HG03280 (cell line): ENCODE measurements around the gene CXorf49.
"Not testable (repeated sequence)": the region's sequence is repeated elsewhere in the genome, so short reads cannot be mapped to it uniquely, and the experiment has no call there.

Experiments used
- ATAC-seq: cut with Tn5 transposase; IDR thresholded peaks from one replicate; pipeline ENCODE4 v1.9.1; 2021; ENCODE audit warnings: mild to moderate bottlenecking, moderate library complexity; ENCODE audit not compliant: unreplicated experiment

The CXorf49 gene

DNA sequence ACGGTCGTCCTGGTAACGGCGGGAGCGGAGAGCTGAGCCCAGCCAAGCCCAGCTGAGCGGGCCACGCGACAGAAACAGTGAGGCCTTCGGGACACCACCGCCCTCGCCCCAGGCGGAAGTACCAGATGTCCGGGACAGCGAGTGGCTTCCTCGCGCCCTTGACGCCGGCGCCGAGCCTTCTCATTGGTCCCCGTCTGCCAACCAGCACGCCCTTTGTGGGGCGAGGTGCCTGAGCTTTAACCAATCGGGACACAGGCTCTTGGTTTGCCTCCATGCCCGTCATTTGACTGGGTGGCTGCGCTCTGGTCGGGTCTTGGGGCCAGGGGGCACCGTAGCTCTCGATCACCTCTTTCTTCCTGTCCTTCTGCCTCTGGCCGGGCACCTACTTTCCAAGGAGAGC lies at the start of gene CXorf49:
Gene CXorf49, minus strand, starts transcription at position 101 of the 400 bp plus-strand sequence. CDS start 134 bp downstream, outside the sequence.
- ATAC-seq: not testable (repeated sequence)

DNA sequence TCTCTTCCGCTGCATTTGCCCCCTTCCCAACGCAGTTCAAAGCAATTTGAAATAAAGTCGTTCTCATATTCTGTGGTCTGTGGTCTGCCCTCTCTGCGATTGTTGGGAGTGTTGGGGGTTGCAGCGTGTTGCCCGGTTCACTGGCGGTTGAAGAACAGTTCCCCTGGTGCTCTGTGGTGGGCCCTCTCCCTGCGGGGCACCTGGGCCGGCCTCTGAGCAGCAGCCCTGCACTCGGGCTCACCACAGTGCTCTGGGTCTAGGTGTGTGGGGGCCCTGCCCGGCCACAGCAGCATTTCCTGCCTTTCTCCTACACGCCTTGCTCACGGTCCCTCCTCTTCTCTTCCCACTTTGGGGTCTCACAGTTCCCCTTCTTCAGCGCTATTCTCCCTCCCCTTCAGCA lies 49.0 kb upstream of the CXorf49 start:
- not testable (repeated sequence) for ATAC-seq

DNA sequence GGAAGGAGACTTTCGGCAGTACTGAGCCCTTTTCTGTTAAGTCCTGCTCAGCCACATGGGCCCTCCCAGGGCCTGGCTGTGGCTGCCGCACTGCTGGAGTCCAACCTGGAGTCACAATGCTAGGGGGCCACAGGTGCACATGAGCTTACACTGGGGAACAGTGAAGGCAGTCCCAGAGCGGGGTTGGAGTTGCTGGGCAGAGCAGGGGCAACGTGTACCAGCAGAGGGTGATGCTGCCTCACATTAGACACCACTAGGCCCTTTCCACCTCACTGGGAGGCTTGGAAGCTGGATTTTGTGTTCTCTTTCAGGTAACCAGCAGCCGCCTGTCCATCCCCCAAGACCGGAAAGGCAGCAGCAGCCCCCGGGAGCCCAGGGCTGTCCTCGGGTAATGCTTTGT lies 47.5 kb upstream of the CXorf49 start:
- not testable (repeated sequence) for ATAC-seq

DNA sequence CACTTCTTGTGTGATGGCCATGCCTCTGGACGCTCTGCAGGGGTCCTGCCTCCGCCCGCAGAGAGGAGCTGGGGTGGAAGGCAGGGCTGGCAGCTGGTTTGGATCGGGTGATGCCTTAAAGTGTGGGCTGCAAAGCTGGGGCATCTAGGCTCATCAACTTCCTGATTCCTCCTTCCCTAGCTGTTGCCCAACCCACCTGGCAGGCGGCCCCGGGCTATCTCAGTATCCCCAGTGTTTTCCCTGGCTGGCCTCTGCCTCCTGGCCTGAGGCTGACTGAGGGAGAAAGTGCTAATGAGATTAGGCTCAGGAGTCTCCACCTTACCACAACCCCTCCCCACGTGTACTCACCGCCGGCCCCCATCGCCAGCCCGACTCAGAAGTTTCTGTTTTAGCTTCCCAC lies 46.7 kb upstream of the CXorf49 start:
- not testable (repeated sequence) for ATAC-seq

DNA sequence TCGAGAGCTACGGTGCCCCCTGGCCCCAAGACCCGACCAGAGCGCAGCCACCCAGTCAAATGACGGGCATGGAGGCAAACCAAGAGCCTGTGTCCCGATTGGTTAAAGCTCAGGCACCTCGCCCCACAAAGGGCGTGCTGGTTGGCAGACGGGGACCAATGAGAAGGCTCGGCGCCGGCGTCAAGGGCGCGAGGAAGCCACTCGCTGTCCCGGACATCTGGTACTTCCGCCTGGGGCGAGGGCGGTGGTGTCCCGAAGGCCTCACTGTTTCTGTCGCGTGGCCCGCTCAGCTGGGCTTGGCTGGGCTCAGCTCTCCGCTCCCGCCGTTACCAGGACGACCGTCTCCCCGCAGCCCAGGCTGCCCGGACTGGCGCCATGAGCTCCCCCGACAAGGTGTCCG lies 45.0 kb upstream of the CXorf49 start, which contains the start of gene CXorf49B:
Gene CXorf49B, plus strand, starts transcription at position 301 of the 400 bp plus-strand sequence. Its CDS starts 75 bp downstream, at position 376.
- ATAC-seq: not testable (repeated sequence)

DNA sequence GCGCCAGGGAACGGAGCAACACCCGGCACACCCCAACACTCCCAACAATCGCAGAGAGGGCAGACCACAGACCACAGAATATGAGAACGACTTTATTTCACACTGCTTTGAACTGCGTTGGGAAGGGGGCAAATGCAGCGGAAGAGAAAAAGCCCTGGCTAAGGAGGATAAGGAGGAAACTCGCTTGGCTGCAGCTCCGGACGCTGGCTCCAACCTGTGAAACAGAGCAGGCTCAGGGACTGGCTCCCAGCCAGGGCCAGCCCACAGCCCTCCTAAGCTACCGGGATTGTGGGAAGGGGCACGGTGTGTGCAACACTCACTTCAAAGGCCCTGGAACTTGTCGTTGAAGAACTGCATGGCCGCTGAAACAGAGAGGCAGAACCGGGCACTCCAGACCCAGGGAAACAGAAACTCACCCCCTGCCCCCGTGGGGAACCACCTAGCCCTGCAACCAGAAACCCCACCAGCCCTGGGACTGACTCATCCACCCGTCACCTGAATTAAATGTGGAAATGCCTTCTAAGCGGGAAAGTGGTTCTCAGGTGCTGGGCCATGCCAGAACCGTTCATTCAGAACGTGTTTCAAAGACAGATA lies 42.7 kb upstream of the CXorf49 start:
- not testable (repeated sequence) for ATAC-seq

DNA sequence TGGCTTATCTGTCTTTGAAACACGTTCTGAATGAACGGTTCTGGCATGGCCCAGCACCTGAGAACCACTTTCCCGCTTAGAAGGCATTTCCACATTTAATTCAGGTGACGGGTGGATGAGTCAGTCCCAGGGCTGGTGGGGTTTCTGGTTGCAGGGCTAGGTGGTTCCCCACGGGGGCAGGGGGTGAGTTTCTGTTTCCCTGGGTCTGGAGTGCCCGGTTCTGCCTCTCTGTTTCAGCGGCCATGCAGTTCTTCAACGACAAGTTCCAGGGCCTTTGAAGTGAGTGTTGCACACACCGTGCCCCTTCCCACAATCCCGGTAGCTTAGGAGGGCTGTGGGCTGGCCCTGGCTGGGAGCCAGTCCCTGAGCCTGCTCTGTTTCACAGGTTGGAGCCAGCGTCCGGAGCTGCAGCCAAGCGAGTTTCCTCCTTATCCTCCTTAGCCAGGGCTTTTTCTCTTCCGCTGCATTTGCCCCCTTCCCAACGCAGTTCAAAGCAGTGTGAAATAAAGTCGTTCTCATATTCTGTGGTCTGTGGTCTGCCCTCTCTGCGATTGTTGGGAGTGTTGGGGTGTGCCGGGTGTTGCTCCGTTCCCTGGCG lies 2.3 kb upstream of the CXorf49 start:
- ATAC-seq: not testable (repeated sequence)

DNA sequence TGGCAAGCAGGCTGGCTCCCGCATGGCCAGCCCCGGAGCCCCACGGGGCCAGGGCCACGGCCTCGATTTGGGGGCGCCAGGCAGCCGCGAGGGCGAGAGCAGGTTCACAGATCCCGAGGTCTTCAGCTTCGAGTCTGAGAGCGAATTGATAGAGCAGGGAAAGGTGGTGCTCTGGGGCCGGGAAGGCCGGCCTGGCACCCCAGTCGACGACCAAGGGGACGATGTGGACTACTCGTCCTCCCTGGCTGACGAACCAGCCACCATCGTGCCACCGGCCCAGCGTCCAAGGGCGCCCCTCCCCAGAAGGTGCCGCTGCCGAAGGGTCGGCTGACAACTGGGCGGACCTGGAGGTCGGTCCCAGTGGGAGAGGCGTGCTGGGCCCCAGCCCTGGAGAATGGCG lies 1.1 kb upstream of the CXorf49 start:
- not testable (repeated sequence) for ATAC-seq

DNA sequence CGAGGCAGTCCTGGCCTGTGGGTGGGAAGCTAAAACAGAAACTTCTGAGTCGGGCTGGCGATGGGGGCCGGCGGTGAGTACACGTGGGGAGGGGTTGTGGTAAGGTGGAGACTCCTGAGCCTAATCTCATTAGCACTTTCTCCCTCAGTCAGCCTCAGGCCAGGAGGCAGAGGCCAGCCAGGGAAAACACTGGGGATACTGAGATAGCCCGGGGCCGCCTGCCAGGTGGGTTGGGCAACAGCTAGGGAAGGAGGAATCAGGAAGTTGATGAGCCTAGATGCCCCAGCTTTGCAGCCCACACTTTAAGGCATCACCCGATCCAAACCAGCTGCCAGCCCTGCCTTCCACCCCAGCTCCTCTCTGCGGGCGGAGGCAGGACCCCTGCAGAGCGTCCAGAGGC lies 1.8 kb downstream of the CXorf49 start:
- ATAC-seq: not testable (repeated sequence)

DNA sequence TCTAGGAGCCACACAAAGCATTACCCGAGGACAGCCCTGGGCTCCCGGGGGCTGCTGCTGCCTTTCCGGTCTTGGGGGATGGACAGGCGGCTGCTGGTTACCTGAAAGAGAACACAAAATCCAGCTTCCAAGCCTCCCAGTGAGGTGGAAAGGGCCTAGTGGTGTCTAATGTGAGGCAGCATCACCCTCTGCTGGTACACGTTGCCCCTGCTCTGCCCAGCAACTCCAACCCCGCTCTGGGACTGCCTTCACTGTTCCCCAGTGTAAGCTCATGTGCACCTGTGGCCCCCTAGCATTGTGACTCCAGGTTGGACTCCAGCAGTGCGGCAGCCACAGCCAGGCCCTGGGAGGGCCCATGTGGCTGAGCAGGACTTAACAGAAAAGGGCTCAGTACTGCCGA lies 2.5 kb downstream of the CXorf49 start:
- not testable (repeated sequence) for ATAC-seq

DNA sequence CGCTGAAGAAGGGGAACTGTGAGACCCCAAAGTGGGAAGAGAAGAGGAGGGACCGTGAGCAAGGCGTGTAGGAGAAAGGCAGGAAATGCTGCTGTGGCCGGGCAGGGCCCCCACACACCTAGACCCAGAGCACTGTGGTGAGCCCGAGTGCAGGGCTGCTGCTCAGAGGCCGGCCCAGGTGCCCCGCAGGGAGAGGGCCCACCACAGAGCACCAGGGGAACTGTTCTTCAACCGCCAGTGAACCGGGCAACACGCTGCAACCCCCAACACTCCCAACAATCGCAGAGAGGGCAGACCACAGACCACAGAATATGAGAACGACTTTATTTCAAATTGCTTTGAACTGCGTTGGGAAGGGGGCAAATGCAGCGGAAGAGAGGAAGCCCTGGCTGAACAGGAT lies 4.0 kb downstream of the CXorf49 start:
- ATAC-seq: not testable (repeated sequence)

DNA sequence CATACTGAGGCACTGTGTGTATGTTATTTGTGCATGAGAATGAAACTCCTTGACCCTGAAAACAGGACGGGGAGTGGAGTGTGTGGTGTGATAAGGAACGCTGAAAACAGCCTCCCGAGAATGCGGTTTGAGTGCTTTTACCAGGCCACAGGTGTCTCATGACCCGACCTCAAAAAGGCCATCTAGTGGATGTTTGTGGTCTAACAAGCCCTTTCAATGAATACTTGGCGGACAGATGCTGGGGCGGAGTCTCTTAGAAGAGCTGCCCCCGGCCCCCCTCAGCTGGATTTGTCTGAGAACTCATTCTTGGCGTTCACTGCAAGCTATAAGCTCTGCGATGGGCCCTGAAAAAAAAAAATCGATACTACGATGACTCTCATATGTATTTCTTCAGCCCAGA lies 15.2 kb downstream of the CXorf49 start:
- peak; percentile 64 for ATAC-seq

DNA sequence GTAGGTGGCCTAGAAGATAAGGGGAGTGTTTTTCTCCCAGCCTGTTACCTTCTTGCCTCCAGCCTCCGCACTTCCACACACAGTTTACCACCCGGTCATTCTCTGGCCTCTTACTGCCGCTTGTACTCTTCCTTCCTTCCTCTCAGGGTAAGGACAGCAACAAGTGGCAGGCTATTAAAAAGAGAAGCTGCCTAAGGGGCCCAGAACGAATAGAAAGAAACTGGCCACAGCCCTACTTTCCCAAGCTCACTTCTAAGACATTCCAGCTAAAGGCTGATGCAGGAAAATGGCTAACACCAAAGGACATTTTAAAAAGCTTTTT lies 19.1 kb downstream of the CXorf49 start:
- not testable (repeated sequence) for ATAC-seq

DNA sequence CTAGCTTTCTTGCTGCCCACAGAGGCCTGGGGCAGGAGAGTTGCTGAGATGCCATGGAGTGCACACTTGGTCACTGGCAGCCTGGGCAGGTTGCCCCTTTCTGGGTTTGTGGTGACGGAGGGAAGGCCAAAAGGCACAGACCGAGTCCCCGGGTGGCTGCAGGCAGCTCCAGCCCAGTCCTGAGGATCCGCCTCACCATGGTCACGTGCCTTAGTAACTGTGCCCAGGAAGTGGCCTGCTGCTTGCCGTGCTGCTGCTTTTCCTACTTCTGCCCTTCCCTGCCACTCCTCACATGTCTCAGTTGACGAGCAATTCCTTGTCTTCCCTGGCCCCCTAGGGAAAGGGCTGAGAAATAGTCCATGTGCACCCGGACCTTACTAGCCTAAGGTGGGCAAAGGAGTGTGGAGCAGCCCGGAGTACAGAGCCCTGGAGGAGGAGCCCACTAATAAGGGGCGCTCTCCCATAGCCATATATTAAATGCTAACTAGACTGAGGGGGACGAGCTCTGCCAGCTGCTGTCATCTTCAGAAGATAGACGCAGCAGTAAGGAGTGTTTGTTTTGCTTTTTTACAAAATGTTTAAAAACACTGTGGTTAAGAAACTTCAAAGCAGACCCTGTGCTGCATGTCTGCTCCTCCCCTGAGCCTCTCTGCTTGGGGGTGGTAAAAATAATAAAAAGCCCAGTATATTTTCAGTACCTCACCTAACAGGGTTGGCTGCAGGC lies 19.6 kb downstream of the CXorf49 start:
- not testable (repeated sequence) for ATAC-seq

DNA sequence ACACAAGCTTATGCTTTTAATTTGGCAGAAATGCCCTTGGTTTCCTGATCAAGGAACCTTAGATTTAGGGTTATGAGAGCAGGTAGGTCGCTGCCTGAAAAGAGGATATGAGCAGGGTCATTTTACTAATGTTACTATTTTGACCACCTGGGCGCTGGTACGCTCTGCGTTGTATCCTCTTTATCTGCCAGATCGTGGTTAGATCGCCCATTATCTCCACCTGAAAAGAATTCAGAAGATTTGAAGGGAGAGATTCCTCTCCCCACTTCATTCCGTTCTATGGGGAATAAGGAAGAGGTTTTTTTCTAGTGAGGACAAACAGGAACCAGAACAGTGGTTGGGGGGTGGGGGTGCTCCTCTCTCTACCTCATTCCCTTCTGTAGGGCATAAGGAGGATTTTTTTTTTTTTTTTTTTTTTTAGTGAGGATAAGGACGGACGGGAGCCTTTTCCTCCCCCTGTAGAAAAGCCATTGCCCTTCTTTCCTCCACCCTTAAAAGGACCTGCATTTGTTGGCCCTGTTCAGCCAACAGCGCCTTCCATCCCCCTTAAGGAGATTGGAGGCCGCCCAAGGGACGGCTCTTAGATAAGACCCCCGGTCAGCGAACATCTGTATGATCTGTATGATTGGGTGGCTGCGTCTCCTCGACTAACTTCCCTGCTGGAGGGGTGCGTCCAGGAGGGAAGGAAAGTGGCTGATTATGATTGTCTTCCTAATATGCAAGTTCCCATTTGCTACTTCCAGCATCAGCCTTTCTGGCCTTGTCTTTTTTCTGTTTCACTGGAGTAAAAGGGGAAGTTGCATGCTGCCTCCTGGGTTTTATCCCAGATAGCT lies 20.4 kb downstream of the CXorf49 start:
- peak; percentile 63 for ATAC-seq

DNA sequence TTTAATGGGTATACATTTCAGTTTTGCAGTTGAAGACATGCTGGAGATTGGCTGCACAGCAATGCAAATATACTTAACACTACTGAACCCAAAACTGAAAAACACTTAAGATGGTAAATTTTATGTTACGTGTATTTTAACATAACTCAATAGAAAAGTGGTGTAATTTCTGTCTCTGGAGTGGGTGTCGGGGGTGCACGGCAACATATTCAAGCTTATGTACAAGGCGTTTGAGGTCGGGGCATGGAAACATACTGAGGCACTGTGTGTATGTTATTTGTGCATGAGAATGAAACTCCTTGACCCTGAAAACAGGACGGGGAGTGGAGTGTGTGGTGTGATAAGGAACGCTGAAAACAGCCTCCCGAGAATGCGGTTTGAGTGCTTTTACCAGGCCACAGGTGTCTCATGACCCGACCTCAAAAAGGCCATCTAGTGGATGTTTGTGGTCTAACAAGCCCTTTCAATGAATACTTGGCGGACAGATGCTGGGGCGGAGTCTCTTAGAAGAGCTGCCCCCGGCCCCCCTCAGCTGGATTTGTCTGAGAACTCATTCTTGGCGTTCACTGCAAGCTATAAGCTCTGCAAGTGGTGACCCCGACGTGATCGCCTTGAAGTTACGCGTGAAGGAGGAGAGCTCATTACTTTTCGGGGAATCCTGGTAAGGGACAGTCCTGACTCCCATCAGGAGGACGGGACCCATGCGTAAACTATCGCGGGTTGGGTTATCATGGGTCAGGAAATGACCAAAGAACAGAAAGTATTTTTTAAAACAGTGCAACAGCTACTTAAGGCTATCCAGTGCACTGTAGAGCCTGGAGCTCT lies 21.2 kb downstream of the CXorf49 start:
- peak; percentile 81 for ATAC-seq

DNA sequence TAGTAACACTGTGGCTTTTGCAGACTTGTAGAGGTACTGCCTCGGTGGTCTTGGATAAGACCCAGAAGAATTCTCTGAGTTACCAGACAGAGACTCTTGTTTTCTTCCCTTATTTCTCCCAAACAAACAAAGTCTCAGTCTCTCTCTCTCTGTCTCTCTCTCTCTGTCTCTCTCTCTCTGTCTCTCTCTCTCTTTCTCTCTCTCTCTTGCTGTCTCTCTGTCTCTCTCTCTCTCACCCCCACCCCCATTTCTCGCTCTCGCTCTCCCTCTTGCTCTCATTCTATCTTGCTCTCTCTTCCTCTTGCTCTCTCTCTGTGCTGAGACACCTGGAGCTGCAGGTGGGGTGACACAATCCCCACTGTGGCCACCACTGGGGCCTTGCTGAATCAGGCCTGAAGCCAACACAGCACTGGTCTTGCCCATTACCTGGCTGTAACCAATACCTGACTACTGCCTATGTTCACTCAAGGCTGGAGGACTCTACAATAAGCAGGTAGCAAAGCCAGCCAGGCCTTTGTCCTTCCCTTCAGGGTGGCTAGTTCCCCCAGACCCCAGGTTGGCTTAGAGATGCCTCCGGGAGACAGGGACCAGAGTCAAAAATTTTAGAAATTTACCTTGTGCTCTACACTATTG lies 38.4 kb downstream of the CXorf49 start:
- no peak for ATAC-seq

DNA sequence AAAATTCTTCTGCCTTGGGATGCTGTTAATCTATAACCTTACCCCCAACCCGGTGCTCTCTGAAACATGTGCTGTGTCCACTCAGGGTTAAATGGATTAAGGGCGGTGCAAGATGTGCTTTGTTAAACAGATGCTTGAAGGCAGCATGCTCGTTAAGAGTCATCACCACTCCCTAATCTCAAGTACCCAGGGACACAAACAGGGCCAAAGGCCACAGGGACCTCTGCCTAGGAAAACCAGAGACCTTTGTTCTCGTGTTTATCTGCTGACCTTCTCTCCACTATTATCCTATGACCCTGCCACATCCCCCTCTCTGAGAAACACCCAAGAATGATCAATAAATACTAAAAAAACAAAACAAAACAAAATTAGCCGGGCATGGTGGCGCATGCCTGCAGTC lies 40.9 kb downstream of the CXorf49 start:
- ATAC-seq: not testable (repeated sequence)

DNA sequence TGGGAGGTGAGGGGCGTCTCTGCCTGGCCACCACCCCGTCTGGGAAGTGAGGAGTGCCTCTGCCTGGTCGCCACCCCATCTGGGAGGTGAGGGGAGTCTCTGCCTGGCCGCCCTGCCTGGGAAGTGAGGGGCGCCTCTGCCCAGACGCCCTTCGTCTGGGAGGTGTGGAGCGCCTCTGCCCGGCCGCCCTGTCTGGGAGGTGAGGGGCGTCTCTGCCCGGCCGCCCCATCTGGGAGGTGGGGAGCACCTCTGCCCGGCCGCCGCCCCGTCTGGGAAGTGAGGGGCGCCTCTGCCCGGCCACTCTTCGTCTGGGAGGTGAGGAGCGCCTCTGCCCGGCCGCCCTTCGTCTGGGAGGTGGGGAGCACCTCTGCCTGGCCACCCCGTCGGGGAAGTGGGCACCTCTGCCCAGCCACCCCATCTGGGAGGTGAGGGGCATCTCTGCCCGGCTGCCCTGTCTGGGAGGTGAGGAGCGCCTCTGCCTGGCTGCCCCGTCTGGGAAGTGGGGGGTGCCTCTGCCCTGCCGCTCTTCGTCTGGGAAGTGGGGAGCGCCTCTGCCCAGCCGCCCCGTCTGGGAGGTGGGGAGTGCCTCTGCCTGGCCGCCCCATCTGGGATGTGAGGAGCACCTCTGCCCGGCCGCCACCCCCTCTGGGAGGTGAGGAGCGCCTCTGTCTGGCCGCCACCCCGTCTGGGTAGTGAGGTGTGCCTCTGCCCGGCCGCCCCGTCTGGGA lies 41.9 kb downstream of the CXorf49 start:
- not testable (repeated sequence) for ATAC-seq
